GM21423 (cell line): ENCODE results near the gene TOR2A.
A peak's percentile ranks its signal among the peaks of the same experiment; 100 is the strongest.

Experiments
- ATAC-seq: cut with Tn5 transposase; IDR thresholded peaks from one replicate; pipeline ENCODE4 v1.9.1; 2021; ENCODE audit warnings: mild to moderate bottlenecking, moderate library complexity; ENCODE audit not compliant: unreplicated experiment

Gene TOR2A

GRCh38 chr9:127700594-127701255, 34.4 kb downstream of the TOR2A start:
- ATAC-seq: no peak

DNA sequence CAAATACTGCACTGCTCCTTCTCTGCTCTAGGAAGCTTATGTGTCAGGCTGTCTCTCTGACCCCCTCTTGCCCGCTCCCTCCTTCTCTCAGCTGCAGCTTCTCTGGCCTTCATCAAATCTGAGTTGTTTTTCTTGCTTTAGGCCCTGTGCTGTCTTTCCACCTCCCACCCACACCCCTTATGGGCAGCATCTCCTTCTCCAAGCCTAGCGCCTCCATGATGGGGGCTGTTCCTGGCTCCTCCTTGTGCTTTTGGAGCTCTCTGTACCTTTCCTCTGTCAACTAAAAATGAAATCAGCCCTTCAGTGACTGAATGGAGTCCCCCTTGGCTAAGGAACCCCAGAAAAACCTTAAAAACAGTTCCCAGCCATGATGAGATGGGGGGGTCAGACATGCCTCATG, 35.0 kb downstream of the TOR2A start:
- ATAC-seq: no peak

DNA sequence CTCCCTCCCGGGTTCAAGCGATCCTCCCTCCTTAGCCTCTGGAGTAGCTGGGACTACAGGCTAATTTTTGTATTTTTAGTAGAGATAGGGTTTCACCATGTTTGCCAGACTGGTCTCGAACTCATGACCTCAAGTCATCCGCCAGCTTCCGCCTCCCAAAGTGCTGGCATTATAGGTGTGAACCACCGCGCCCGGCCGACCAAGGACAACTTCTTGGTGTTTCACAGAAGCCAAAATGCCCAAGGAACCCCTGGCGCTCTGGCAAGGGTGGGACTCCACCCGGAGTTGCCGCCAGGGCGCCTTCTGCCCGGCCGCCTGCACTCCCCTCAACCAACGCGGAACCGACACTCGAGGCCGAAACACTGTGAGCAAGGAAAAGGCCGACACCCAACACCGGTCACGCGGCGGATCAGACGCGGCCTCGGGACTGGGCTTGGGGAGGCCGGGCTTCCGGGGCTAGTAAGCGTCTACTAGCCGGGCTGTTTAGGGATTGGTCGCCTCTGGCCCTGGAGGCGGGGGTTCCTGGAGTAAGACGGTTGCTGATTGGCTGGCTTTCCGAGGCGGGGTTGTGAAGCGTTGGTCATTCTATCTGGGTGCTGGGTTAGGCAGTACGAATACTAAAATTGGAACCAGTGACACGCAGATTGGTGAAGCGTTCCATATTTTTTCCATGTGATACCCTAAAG, 36.0 kb downstream of the TOR2A start:
- ATAC-seq: peak; percentile 88

- ATAC-seq: no peak
These were observed 36.7 kb downstream of the TOR2A start for GRCh38 chr9:127698386-127698785.

DNA sequence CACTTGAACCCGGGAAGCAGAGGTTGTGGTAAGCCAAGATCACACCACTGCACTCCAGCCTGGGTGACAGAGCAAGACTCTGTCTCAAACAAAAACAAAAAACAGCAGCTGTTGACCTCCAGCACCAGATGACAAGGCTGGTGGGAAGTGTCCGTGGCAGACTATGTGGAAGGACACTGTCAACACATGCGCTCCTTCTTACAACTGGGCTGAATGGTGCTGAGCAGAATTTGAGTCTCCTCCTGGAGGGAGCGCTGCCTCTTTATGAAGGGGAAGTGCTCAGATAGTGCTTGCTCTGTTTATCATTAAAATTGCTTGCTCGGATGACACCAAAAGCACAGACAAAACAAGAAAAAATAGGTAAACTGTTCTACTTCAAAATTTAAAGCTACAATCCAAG, 37.5 kb downstream of the TOR2A start:
- no peak for ATAC-seq

GRCh38 chr9:127694890-127695720, 40.0 kb downstream of the TOR2A start:
- ATAC-seq: no peak

- ATAC-seq: no peak
These were observed 41.4 kb downstream of the TOR2A start for GRCh38 chr9:127693697-127694096.

GRCh38 chr9:127693143-127693542, 42.0 kb downstream of the TOR2A start:
- ATAC-seq: no peak

DNA sequence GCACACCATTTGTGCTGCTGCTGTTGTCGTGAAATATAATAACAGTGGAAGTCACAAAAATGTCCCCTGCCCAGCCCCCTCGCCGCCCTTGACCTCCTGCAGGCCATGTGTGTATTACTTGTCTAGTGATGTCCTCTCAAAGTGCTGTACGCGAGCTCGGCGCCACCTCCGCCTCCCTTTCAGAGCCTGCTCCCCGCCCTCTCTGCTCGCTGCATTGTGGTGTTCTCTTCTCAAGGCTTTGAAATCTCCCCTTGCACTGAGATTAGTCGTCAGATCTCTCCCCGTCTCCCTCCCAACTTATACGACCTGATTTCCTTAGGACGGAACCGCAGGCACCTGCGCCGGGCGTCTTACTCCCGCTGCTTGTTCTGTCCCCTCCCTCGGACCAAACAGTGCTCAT, 43.0 kb downstream of the TOR2A start:
- no peak for ATAC-seq

DNA sequence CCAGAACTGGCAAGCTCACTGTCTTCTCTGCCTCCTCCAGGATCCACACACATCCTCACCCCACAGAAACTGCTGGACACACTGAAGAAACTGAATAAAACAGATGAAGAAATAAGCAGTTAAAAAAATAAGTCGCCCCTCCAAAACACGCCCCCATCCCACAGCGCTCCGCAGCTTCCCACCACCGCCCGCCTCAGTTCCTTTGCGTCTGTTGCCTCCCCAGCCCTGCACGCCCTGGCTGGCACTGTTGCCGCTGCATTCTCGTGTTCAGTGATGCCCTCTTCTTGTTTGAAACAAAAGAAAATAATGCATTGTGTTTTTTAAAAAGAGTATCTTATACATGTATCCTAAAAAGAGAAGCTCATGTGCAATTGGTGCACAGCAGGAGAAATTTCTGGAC, 44.4 kb downstream of the TOR2A start:
- no peak for ATAC-seq

DNA sequence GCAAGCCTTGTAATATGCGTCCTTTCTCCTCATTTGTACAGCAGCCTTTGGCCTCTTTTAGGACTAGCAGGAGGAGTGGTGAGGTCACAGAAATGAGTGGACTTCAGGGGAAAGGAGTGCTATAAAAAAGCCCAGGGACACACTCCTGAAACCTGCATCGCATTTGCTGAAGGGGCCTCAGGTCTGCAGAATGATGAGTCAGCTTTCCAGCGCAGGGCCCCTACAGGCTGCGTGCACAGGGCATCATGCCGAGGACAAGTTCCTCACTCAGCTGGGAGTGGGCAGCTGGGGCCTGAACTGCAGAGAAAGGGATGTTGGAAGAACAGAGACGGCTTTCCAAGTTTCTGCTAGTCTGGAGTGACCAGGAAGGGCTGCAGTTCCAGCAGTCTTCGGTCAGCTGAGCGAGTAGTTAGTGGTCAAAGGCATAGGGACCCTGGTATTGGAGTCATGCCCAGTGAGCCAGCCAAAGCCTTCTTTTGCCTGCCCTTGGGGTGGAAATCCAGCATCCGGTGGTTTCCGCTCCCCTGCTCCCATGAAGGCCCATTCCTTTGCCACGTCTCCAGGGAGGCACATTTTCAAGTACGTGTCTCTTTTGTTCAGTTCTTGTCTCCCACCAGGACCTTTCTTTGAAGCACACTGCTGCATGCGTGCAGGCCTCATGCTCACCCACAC, 45.6 kb downstream of the TOR2A start:
- ATAC-seq: no peak

DNA sequence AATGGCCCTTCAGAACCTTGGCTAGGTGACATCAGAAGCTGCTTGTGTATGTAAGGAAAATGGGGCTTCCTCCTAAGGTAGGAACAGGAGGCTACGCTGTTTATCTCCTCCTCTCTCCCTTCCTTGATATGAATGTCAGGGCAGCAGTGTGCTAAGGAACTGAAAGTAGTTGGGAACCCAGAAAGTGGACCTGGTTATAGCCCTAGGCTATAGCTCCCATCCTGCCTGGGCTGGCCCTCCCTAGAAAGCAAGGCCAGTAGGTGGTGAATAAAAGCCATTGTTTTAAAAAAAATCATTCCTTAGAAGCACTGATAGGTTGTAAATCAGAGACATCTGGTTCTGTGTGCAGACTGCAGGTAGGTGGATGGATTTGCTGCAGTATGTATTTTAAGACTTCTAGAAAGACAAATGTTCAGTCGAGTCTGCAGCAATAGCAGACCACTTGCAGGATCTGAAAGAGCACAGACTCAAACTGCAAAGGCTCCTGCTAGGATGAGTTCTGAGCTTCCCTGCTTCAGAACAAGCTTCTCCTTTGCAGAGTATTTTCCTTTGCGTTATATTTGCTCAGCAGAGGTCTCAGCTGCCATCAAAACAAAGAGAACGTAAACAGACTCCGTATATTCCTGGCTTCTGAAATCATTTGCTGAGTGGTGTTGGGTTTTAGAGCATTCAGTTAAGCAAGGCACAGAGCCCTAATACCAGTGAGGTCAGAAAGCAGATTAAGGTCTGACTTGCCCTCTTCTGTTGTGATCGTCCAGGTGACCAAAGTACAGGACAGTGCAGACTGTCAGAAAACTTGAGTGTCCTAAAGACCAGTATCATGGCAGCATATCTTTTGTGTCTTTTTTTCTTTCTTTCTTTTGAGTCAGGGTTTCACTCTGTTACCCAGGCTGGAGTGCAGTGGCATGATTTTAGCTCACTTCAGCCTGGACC, 48.4 kb downstream of the TOR2A start:
- no peak for ATAC-seq

DNA sequence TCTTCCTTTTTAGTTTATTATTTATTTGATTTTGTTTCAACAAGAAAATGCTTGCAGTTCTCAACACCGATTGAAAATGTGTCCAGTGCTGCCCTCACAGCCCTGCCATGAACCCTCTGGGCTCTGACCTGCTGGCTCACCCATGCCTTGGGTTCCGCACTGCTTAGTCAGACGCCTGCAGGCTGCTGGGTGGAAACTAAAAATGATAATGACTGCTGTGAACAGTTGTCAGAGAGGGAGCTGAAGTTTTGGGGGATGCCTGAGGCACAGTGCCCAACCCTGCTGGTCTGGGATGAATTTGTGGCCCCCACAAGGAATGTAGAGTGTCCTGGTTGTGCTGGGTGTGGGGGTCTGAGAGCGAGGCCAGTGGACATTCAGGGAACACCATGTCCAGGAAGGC, 50.5 kb downstream of the TOR2A start:
- no peak for ATAC-seq

GRCh38 chr9:127683723-127684122, 51.4 kb downstream of the TOR2A start:
- no peak for ATAC-seq

- no peak for ATAC-seq
These were observed 52.5 kb downstream of the TOR2A start for GRCh38 chr9:127682351-127683136.
